Nephron (organoid): Measurements from ENCODE around the gene MANF.

Experiments
- H3K27ac Mint-ChIP-seq, 3 experiments: 2 replicates each; pipeline ENCODE4 v1.8.0; 2020; ENCODE audit warnings: mixed read lengths in 3 of 3, mild to moderate bottlenecking in 2 of 3, moderate library complexity in 1 of 3
- H3K27me3 Mint-ChIP-seq: 2 replicates; pipeline ENCODE4 v1.8.0; 2021; ENCODE audit warnings: low read depth, mild to moderate bottlenecking, moderate library complexity, mixed read lengths
- H3K36me3 Mint-ChIP-seq: 2 replicates; pipeline ENCODE4 v1.8.0; 2020; ENCODE audit warnings: low read depth, mixed read lengths
- H3K4me1 Mint-ChIP-seq: 2 replicates; pipeline ENCODE4 v1.8.0; 2020; ENCODE audit warnings: mixed read lengths
- H3K4me3 Mint-ChIP-seq, 3 experiments: 2 replicates each; pipeline ENCODE4 v1.8.0; 2020; ENCODE audit warnings: mild to moderate bottlenecking in 3 of 3, mixed read lengths in 3 of 3, moderate library complexity in 2 of 3
- H3K9me3 Mint-ChIP-seq: 2 replicates; pipeline ENCODE4 v1.8.0; 2020; ENCODE audit warnings: mixed read lengths
- CTCF ChIP-seq, 3 experiments: fragments of 200-600 bp; sonication (generic); IDR thresholded peaks; one replicate each; pipeline ENCODE4 v1.5.0; 2021; ENCODE audit warnings: antibody characterized with exemption in 3 of 3; ENCODE audit not compliant: unreplicated experiment in 3 of 3

The MANF gene

GRCh38 chr3:51354731-51355615, 30.1 kb upstream of the MANF start:
- no peaks in the 10 kb centered on the region for H3K9me3 Mint-ChIP-seq
- no peaks in the 10 kb centered on the region for H3K27me3 Mint-ChIP-seq
- no peak for TF ChIP-seq CTCF (IDR thresholded peaks at IDR 0.05; ENCODE audit: unreplicated experiment in 3 of 3)
- no peak overlapping the region for H3K27ac Mint-ChIP-seq
- no peak overlapping the region for H3K4me3 Mint-ChIP-seq
- H3K36me3 Mint-ChIP-seq, result no peaks in the 10 kb centered on the region
- no peaks in the 10 kb centered on the region for H3K4me1 Mint-ChIP-seq

GRCh38 chr3:51355891-51356578, 29.1 kb upstream of the MANF start:
- no peak for TF ChIP-seq CTCF (IDR thresholded peaks at IDR 0.05; ENCODE audit: unreplicated experiment in 3 of 3)
- H3K9me3 Mint-ChIP-seq, result no peaks in the 10 kb centered on the region
- no peak overlapping the region for H3K27ac Mint-ChIP-seq
- no peak overlapping the region for H3K4me3 Mint-ChIP-seq
- no peaks in the 10 kb centered on the region for H3K36me3 Mint-ChIP-seq
- no peaks in the 10 kb centered on the region for H3K27me3 Mint-ChIP-seq
- H3K4me1 Mint-ChIP-seq, result no peaks in the 10 kb centered on the region

- no peak for TF ChIP-seq CTCF (IDR thresholded peaks at IDR 0.05; ENCODE audit: unreplicated experiment in 3 of 3)
- Mint-ChIP-seq H3K4me3 (no peak overlapping the region), H3K4me1 (no peaks in the 10 kb centered on the region), H3K9me3 (peaks cover 2% of the 10 kb centered on the region), H3K27ac (no peak overlapping the region), H3K36me3 (no peaks in the 10 kb centered on the region), H3K27me3 (no peaks in the 10 kb centered on the region)
Observed at GRCh38 chr3:51357856-51358255, 27.2 kb upstream of the MANF start.

- H3K27ac Mint-ChIP-seq, result no peak overlapping the region
- no peaks in the 10 kb centered on the region for H3K4me1 Mint-ChIP-seq
- H3K4me3 Mint-ChIP-seq, result no peak overlapping the region
- TF ChIP-seq CTCF (IDR thresholded peaks at IDR 0.05; ENCODE audit: unreplicated experiment in 3 of 3), result no peak
- H3K27me3 Mint-ChIP-seq, result no peaks in the 10 kb centered on the region
- H3K9me3 Mint-ChIP-seq, result peaks cover 5% of the 10 kb centered on the region
- H3K36me3 Mint-ChIP-seq, result no peaks in the 10 kb centered on the region
Observed at GRCh38 chr3:51358981-51359380, 26.1 kb upstream of the MANF start.

GRCh38 chr3:51360806-51361205, 24.3 kb upstream of the MANF start:
- H3K36me3 Mint-ChIP-seq, result no peaks in the 10 kb centered on the region
- no peak for TF ChIP-seq CTCF (IDR thresholded peaks at IDR 0.05; ENCODE audit: unreplicated experiment in 3 of 3)
- no peak overlapping the region for H3K4me3 Mint-ChIP-seq

More at GRCh38 chr3:51360806-51361205, 24.3 kb upstream of the MANF start:
- Mint-ChIP-seq H3K27ac (no peak overlapping the region), H3K9me3 (peaks cover 7% of the 10 kb centered on the region), H3K27me3 (no peaks in the 10 kb centered on the region), H3K4me1 (no peaks in the 10 kb centered on the region)
